Activated naive CD4-positive, alpha-beta T cell (primary cell): Measurements from ENCODE around the gene PTTG2.
"Not testable (repeated sequence)": the region's sequence is repeated elsewhere in the genome, so short reads cannot be mapped to it uniquely, and the experiment has no call there.

Experiments used
- DNase-seq, 4 experiments: peaks; one replicate each; lab custom pipeline; 2025; lab: John Stamatoyannopoulos, UW

Gene PTTG2

GRCh38 chr4:37958932-37959331 lies 1.3 kb upstream of the PTTG2 start:
- DNase-seq = no peak

- no peak for DNase-seq
Measured at GRCh38 chr4:37960679-37961450, 667 bp downstream of the PTTG2 start.

- no peak for DNase-seq
Measured at GRCh38 chr4:37964734-37965457, 4.7 kb downstream of the PTTG2 start.

- no peak for DNase-seq
Measured at GRCh38 chr4:37966044-37966443, 5.8 kb downstream of the PTTG2 start.

GRCh38 chr4:37967736-37968135 lies 7.5 kb downstream of the PTTG2 start:
- DNase-seq = no peak

GRCh38 chr4:37968747-37969146 lies 8.5 kb downstream of the PTTG2 start:
- no peak for DNase-seq

GRCh38 chr4:37970702-37971101 lies 10.5 kb downstream of the PTTG2 start:
- peak in 1 of 4 experiments; percentile 3 for DNase-seq

- DNase-seq = no peak
Measured at GRCh38 chr4:37971202-37971601, 11.0 kb downstream of the PTTG2 start.

GRCh38 chr4:37973441-37973840 lies 13.2 kb downstream of the PTTG2 start:
- no peak for DNase-seq

- DNase-seq = not testable (repeated sequence)
Measured at GRCh38 chr4:37975321-37975822, 15.2 kb downstream of the PTTG2 start.

- DNase-seq = no peak
Measured at GRCh38 chr4:37976507-37976906, 16.3 kb downstream of the PTTG2 start.

- DNase-seq = peak; percentile 27 to 74 (median 48)
Measured at GRCh38 chr4:37976991-37977470, 16.8 kb downstream of the PTTG2 start.

- DNase-seq = peak in 3 of 4 experiments; percentile 27 to 69 (median 47)
Measured at GRCh38 chr4:37977471-37978247, 17.5 kb downstream of the PTTG2 start.

GRCh38 chr4:37978248-37978924 lies 18.2 kb downstream of the PTTG2 start:
- peak in 1 of 4 experiments; percentile 3 for DNase-seq

GRCh38 chr4:37980246-37980645 lies 20.0 kb downstream of the PTTG2 start:
- no peak for DNase-seq

- DNase-seq = no peak
Measured at GRCh38 chr4:37981425-37981824, 21.2 kb downstream of the PTTG2 start.

- DNase-seq = no peak
Measured at GRCh38 chr4:37981844-37982720, 21.9 kb downstream of the PTTG2 start.

- no peak for DNase-seq
Measured at GRCh38 chr4:37982736-37983135, 22.5 kb downstream of the PTTG2 start.

- DNase-seq = no peak
Measured at GRCh38 chr4:37983951-37984350, 23.8 kb downstream of the PTTG2 start.

GRCh38 chr4:37985730-37986275 lies 25.6 kb downstream of the PTTG2 start:
- no peak for DNase-seq
